ENCODE results near the gene OR10H2. TPM values are rescaled to one million over a fixed set of nuclear protein-coding genes. Genes with fewer than 3 reads are reported as not detected.
"Not testable (repeated sequence)": the region's sequence is repeated elsewhere in the genome, so short reads cannot be mapped to it uniquely, and the experiment has no call there.

The OR10H2 gene
- total RNA-seq, 4 donors from 2014 or later = 0.64 TPM; not detected in 3

- no peaks in the 10 kb centered on the region for H3K36me3 ChIP-seq
- intact Hi-C loops (cut with DNase I; ENCODE audit: low total_unique reads) = no loop called here
- H3K9me3 ChIP-seq = no peaks in the 10 kb centered on the region
- H3K4me1 ChIP-seq = no peaks in the 10 kb centered on the region
- DNase-seq = peak; percentile 30
- 42% methylated on average over 20 of the region's 28 CpGs; no CpG with 5 or more reads in 1 of the 2 donors for WGBS, 2 donors (ENCODE audit: low coverage in 1 of 2)
- no peak overlapping the region for H3K4me3 ChIP-seq
- in situ Hi-C loops (cut with MboI; ENCODE audit: low pct_ligation_motif_present in 1 of 4, low pct_unique_long_range_greater_than_20kb in 1 of 4, low sequenced_read_pairs in 3 of 4) = no loop called here
- H3K27me3 ChIP-seq = peaks cover 58% of the 10 kb centered on the region
- H3K27ac ChIP-seq = no peak overlapping the region
- TF ChIP-seq POLR2AphosphoS5 (IDR thresholded peaks at IDR 0.05) (no peak), CTCF (IDR thresholded peaks at IDR 0.05) (peak; percentile 32 to 54 (median 44))
These were observed 32.2 kb downstream of the OR10H2 start for GRCh38 chr19:15759962-15760565.

GRCh38 chr19:15769586-15769985 is 41.8 kb downstream of the OR10H2 start:
- TF ChIP-seq POLR2A (IDR thresholded peaks at IDR 0.05) = no peak
- no peak for TF ChIP-seq CTCF (IDR thresholded peaks at IDR 0.05)
- no peaks in the 10 kb centered on the region for H3K4me1 ChIP-seq
- no peaks in the 10 kb centered on the region for H3K36me3 ChIP-seq
- H3K9me3 ChIP-seq = no peaks in the 10 kb centered on the region
- in situ Hi-C loops (cut with MboI; ENCODE audit: low pct_ligation_motif_present in 1 of 4, low pct_unique_long_range_greater_than_20kb in 1 of 4, low sequenced_read_pairs in 3 of 4) (no loop called here), intact Hi-C loops (cut with DNase I; ENCODE audit: low total_unique reads) (no loop called here)
- no peak overlapping the region for H3K27ac ChIP-seq
- H3K27me3 ChIP-seq = peaks cover 8% of the 10 kb centered on the region
- no peak overlapping the region for H3K4me3 ChIP-seq
- WGBS, 2 donors (ENCODE audit: low coverage in 1 of 2) = 46% methylated on average over 6 of the region's 6 CpGs; no CpG with 5 or more reads in 1 of the 2 donors
- DNase-seq = no peak

GRCh38 chr19:15774159-15774558 is 46.3 kb downstream of the OR10H2 start:
- H3K27me3 ChIP-seq; H3K4me3 ChIP-seq; DNase-seq; in situ Hi-C loops (cut with MboI; ENCODE audit: low pct_ligation_motif_present in 1 of 4, low pct_unique_long_range_greater_than_20kb in 1 of 4, low sequenced_read_pairs in 3 of 4); H3K9me3 ChIP-seq; intact Hi-C loops (cut with DNase I; ENCODE audit: low total_unique reads); H3K4me1 ChIP-seq; H3K27ac ChIP-seq; H3K36me3 ChIP-seq: not testable (repeated sequence)
- 78% methylated on average over 3 of the region's 3 CpGs; no CpG with 5 or more reads in 1 of the 2 donors for WGBS, 2 donors (ENCODE audit: low coverage in 1 of 2)

- Histone ChIP-seq H3K4me3 (no peak overlapping the region), H3K36me3 (no peaks in the 10 kb centered on the region), H3K27me3 (no peaks in the 10 kb centered on the region), H3K4me1 (peaks cover 3 to 4% (median 3%) of the 10 kb centered on the region in 4 donors), H3K27ac (no peak overlapping the region), H3K9me3 (no peaks in the 10 kb centered on the region)
- intact Hi-C loops (cut with DNase I; ENCODE audit: low total_unique reads) = no loop called here
- in situ Hi-C loops (cut with MboI; ENCODE audit: low pct_ligation_motif_present in 1 of 4, low pct_unique_long_range_greater_than_20kb in 1 of 4, low sequenced_read_pairs in 3 of 4) = loop anchor here (5.0 kb wide), 2 partner anchors 98 to 103 kb away; partner anchors contain the start of gene CYP4F12 (in 1 of the 4)
- no peak for TF ChIP-seq EP300 (IDR thresholded peaks at IDR 0.05; ENCODE audit: low read depth)
- no peak for TF ChIP-seq POLR2A (IDR thresholded peaks at IDR 0.05)
- no peak for TF ChIP-seq POLR2AphosphoS5 (IDR thresholded peaks at IDR 0.05)
- TF ChIP-seq CTCF (IDR thresholded peaks at IDR 0.05) = no peak
- no peak for DNase-seq
- 41 to 75% methylated on average over 2 of the region's 2 CpGs for WGBS, 2 donors (ENCODE audit: low coverage in 1 of 2)
These were observed 47.4 kb downstream of the OR10H2 start for GRCh38 chr19:15775249-15775648.

GRCh38 chr19:15776264-15776663 is 48.4 kb downstream of the OR10H2 start:
- TF ChIP-seq POLR2AphosphoS5 (IDR thresholded peaks at IDR 0.05) = no peak
- TF ChIP-seq CTCF (IDR thresholded peaks at IDR 0.05) = no peak
- no peak overlapping the region for H3K27ac ChIP-seq
- H3K4me1 ChIP-seq = peaks cover 7 to 12% (median 11%) of the 10 kb centered on the region in 4 donors
- whole genome bisulfite sequencing, 2 donors (ENCODE audit: low coverage in 1 of 2) = 73 to 86% methylated on average over 2 to 4 of the region's 4 CpGs
- intact Hi-C loops (cut with DNase I; ENCODE audit: low total_unique reads) (no loop called here), in situ Hi-C loops (cut with MboI; ENCODE audit: low pct_ligation_motif_present in 1 of 4, low pct_unique_long_range_greater_than_20kb in 1 of 4, low sequenced_read_pairs in 3 of 4) (loop anchor here (5.0 kb wide), 2 partner anchors 99 to 104 kb away; partner anchors contain the start of gene CYP4F12 (in 1 of the 4))
- no peaks in the 10 kb centered on the region for H3K27me3 ChIP-seq
- H3K4me3 ChIP-seq = no peak overlapping the region
- no peaks in the 10 kb centered on the region for H3K36me3 ChIP-seq
- no peaks in the 10 kb centered on the region for H3K9me3 ChIP-seq
- no peak for DNase-seq
